ENCODE results near the gene TM9SF1. TPM values are rescaled to one million over a fixed set of nuclear protein-coding genes. Genes with fewer than 3 reads are reported as not detected.

The TM9SF1 gene
- total and polyA plus RNA-seq, 2 donors (not counting 1 experiment from before 2014, with no cell fraction given): 7.6 to 24.5 TPM

DNA sequence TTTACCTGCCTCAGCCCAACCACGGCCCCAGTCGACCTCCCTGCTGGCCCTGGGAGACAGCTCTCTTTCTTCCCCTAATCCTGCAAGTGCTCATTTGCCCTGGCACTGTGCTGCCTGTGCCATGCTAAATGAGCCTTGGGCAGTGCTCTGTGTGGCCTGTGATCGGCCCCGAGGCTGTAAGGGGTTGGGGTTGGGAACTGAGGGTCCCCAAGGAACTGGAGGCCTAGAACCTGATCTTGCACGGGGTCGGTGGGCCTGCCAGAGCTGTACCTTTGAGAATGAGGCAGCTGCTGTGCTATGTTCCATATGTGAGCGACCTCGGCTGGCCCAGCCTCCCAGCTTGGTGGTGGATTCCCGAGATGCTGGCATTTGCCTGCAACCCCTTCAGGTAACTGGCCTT lies 45.2 kb downstream of the TM9SF1 start:
- DNase-seq (no peak), ATAC-seq (ENCODE audit: low read depth) (no peak)
- Mint-ChIP-seq H3K4me3 (peak overlapping the region; percentile 18), H3K4me1 (peaks cover 41% of the 10 kb centered on the region), H3K27ac (no peak overlapping the region), H3K27me3 (no peaks in the 10 kb centered on the region), H3K9me3 (ENCODE audit: insufficient read depth) (no peaks in the 10 kb centered on the region)
- Histone ChIP-seq H3K27me3 (replicated peaks in 1 of 4; ENCODE audit: control extremely low read depth in 1 of 4, control insufficient read depth in 3 of 4, insufficient read depth in 4 of 4, low read length in 3 of 4) (no peaks in the 10 kb centered on the region), H3K4me2 (replicated peaks; ENCODE audit: low read depth, low read length, poor library complexity, severe bottlenecking) (no peak overlapping the region), H3K27ac (ENCODE audit: low read length in 2 of 2) (no peak overlapping the region), H3K9ac (ENCODE audit: low read length) (no peak overlapping the region), H2AFZ (ENCODE audit: insufficient read depth, low read depth, low read length, poor library complexity, severe bottlenecking) (no peak overlapping the region), H3K4me1 (ENCODE audit: control insufficient read depth in 2 of 2, insufficient read depth in 2 of 2, low read length in 2 of 2) (peaks cover 19 to 30% of the 10 kb centered on the region in 2 donors), H3K36me3 (replicated peaks in 1 of 2; ENCODE audit: control extremely low read depth in 1 of 2, control insufficient read depth in 1 of 2, extremely low read depth in 1 of 2, insufficient read depth in 2 of 2, low read length in 1 of 2) (peaks cover 2 to 53% of the 10 kb centered on the region in 2 experiments), H4K20me1 (ENCODE audit: control insufficient read depth, insufficient read depth, low read length, poor library complexity, severe bottlenecking) (peaks cover 45% of the 10 kb centered on the region), H3K4me3 (ENCODE audit: control extremely low read depth in 1 of 5, extremely low read depth in 1 of 5, insufficient read depth in 1 of 5, low read depth in 2 of 5, low read length in 4 of 5) (no peak overlapping the region), H3K79me2 (ENCODE audit: control insufficient read depth, insufficient read depth, low read length) (peaks cover 67% of the 10 kb centered on the region), H3K9me3 (ENCODE audit: control extremely low read depth in 1 of 3, control insufficient read depth in 2 of 3, insufficient read depth in 1 of 3, low read length in 2 of 3) (no peaks in the 10 kb centered on the region)
- TF ChIP-seq EZH2 (IDR thresholded peaks at IDR 0.05; ENCODE audit: borderline replicate concordance, insufficient read depth, low read depth, low read length, poor library complexity, severe bottlenecking): no peak
- TF ChIP-seq, protein P1, sequence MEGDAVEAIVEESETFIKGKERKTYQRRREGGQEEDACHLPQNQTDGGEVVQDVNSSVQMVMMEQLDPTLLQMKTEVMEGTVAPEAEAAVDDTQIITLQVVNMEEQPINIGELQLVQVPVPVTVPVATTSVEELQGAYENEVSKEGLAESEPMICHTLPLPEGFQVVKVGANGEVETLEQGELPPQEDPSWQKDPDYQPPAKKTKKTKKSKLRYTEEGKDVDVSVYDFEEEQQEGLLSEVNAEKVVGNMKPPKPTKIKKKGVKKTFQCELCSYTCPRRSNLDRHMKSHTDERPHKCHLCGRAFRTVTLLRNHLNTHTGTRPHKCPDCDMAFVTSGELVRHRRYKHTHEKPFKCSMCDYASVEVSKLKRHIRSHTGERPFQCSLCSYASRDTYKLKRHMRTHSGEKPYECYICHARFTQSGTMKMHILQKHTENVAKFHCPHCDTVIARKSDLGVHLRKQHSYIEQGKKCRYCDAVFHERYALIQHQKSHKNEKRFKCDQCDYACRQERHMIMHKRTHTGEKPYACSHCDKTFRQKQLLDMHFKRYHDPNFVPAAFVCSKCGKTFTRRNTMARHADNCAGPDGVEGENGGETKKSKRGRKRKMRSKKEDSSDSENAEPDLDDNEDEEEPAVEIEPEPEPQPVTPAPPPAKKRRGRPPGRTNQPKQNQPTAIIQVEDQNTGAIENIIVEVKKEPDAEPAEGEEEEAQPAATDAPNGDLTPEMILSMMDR (IDR thresholded peaks at IDR 0.05): no peak
- POLR2A ChIA-PET: interaction anchor here (0.9 kb wide), 1 partner anchor 11 kb away, joined by 3 read pairs; the partner anchor contains the start of gene IRF9
- intact Hi-C loops (cut with micrococcal nuclease): no loop called here
- WGBS (ENCODE audit: insufficient coverage): 99% methylated on average over 9 of the region's 9 CpGs
- CTCF ChIA-PET: interaction anchor here (1.0 to 1.8 kb wide), 4 partner anchors 11 to 41 kb away, joined by 3 to 14 read pairs (median 6); partner anchors contain the start of genes IRF9 and PSME1

DNA sequence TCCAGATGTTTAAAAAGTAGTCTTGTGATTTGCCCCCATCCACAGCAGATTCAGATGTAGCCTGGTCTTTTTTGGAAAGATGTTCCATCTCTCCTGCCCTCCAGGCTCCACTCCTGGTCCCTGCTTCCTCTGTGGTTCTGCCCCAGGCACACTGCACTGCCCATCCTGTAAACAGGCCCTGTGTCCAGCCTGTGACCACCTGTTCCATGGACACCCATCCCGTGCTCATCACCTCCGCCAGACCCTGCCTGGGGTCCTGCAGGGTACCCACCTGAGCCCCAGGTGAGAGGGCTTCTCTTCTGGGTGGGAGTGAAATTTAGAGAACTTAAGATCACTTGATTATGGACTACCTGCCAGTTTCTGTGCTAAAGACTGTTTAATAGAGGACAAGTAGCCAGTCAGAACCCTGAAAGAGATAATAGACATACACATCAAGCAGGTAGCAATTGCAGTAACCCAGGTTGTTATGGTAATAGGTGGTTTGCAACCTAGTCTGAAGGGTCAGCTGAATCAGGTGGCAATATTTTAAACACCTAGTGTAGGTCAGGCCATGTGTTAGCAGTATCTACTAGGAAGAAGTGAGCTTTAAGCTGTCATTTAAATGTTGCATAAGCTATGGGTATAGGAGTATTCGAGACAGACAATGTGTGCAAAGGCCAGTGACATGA lies 45.8 kb downstream of the TM9SF1 start:
- Histone ChIP-seq H3K36me3 (replicated peaks in 1 of 2; ENCODE audit: control extremely low read depth in 1 of 2, control insufficient read depth in 1 of 2, extremely low read depth in 1 of 2, insufficient read depth in 2 of 2, low read length in 1 of 2) (peaks cover 2 to 53% of the 10 kb centered on the region in 2 experiments), H3K4me3 (ENCODE audit: control extremely low read depth in 1 of 5, extremely low read depth in 1 of 5, insufficient read depth in 1 of 5, low read depth in 2 of 5, low read length in 4 of 5) (no peak overlapping the region)
- 100% methylated on average over 3 of the region's 3 CpGs for WGBS (ENCODE audit: insufficient coverage)

More for the DNA sequence above, 45.8 kb downstream of the TM9SF1 start:
- TF ChIP-seq EZH2 (IDR thresholded peaks at IDR 0.05; ENCODE audit: borderline replicate concordance, insufficient read depth, low read depth, low read length, poor library complexity, severe bottlenecking): no peak
- TF ChIP-seq, protein P1 (IDR thresholded peaks at IDR 0.05): no peak
- CTCF ChIA-PET: interaction anchor here (1.0 to 6.2 kb wide), 7 partner anchors 11 to 68 kb away, joined by 3 to 62 read pairs (median 6); partner anchors contain the start of genes IRF9 and PSME1
- intact Hi-C loops (cut with micrococcal nuclease): loop anchor here (5.0 to 10.0 kb wide), 3 partner anchors 125 to 1055 kb away; partner anchors contain the start of genes ACIN1, C14orf119, PPP1R3E and RABGGTA
- Histone ChIP-seq H3K9ac (ENCODE audit: low read length) (no peak overlapping the region), H3K4me2 (replicated peaks; ENCODE audit: low read depth, low read length, poor library complexity, severe bottlenecking) (no peak overlapping the region), H2AFZ (ENCODE audit: insufficient read depth, low read depth, low read length, poor library complexity, severe bottlenecking) (no peak overlapping the region), H3K4me1 (ENCODE audit: control insufficient read depth in 2 of 2, insufficient read depth in 2 of 2, low read length in 2 of 2) (peaks cover 20 to 33% of the 10 kb centered on the region in 2 donors), H4K20me1 (ENCODE audit: control insufficient read depth, insufficient read depth, low read length, poor library complexity, severe bottlenecking) (peaks cover 45% of the 10 kb centered on the region), H3K27ac (ENCODE audit: low read length in 2 of 2) (no peak overlapping the region), H3K27me3 (replicated peaks in 1 of 4; ENCODE audit: control extremely low read depth in 1 of 4, control insufficient read depth in 3 of 4, insufficient read depth in 4 of 4, low read length in 3 of 4) (no peaks in the 10 kb centered on the region), H3K79me2 (ENCODE audit: control insufficient read depth, insufficient read depth, low read length) (peaks cover 71% of the 10 kb centered on the region), H3K9me3 (ENCODE audit: control extremely low read depth in 1 of 3, control insufficient read depth in 2 of 3, insufficient read depth in 1 of 3, low read length in 2 of 3) (no peaks in the 10 kb centered on the region)
- no peak for DNase-seq
- Mint-ChIP-seq H3K4me1 (peaks cover 44% of the 10 kb centered on the region), H3K27ac (no peak overlapping the region), H3K27me3 (no peaks in the 10 kb centered on the region), H3K9me3 (ENCODE audit: insufficient read depth) (no peaks in the 10 kb centered on the region), H3K4me3 (peak overlapping the region; percentile 95)
- no peak for ATAC-seq (ENCODE audit: low read depth)
- POLR2A ChIA-PET: interaction anchor here (4.1 kb wide), 1 partner anchor 13 kb away, joined by 43 read pairs; the partner anchor contains the start of gene PSME1
